ENCODE measurements around the gene ECI2.
A peak's percentile ranks its signal among the peaks of the same experiment; 100 is the strongest.
"Not testable (repeated sequence)": the region's sequence is repeated elsewhere in the genome, so short reads cannot be mapped to it uniquely, and the experiment has no call there.

ECI2 gene

DNA sequence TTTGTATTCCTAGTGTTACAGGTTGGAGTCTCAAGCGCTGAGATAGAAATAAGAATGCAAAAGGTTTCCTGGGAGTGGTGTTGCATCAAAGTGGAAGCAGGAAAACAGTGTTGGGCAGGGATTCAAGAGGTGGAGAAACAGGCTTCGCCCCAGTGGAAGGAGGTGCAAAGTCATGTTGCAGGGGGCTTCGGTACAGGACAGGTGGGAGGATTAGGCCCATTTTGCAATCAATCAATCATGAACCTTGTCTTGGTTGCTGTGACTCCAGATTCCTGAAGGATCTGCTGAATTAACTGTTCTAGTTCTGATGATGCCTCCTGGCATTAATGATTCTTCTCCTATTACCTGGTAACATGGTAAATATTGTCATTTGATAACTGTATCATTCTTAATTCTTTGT, 34.1 kb downstream of the ECI2 start:
- no peak for DNase-seq (ENCODE audit: low read depth)

DNA sequence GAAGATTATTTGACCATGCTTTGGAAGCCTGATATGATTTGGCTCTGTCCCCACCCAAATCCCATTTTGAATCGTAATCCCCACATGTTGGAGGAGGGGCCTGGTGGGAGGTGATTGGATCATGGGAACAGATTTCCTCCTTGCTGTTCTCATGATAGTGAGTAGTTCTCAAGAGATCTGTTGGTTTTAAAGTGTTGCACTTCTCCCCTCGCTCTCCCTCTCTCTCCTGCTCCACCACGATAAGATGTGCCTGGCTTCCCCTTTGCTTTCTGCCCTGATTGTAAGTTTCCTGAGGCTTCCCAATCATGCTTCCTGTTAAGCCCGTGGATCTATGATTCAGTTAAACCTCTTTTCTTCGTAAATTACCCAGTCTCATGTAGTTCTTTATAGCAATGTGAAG, 34.7 kb downstream of the ECI2 start:
- DNase-seq (ENCODE audit: low read depth), result no peak

DNA sequence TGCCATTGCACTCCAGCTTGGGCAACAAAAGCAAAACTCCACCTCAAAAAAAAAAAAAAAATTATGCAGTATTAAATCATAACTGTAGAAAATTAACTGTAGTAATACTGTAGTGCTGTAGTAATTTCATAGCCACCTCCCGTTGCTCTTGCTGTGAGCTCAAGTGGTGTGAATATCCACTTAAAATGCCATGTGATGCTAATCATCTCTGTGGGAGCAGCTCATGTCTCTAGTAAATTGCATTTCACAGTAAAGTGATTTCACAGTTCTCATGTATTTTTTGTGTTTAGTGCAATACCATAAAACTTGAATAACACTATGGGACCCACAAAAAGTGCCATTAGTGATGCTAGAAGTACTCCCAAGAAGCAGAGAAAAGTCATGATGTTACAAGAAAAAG, 42.1 kb downstream of the ECI2 start:
- DNase-seq (ENCODE audit: low read depth), result no peak

DNA sequence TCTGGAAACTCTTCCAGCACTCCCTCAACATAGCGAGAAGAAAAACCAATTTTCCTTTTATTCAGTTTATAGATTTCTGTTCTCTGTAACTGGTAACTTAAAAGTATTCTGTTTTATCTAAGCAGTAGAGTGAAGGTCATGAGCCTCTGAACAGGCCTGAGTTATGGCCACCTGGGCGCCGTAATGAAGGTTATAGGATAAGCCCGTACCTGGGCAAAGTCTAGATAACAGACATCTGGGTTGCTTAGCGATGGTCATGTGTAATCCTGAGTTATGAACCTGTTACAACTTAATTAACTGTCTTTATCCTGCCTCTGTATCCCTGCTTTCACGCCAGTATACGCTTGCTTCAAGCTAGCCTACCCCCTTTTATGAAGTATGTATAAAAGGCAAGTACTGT, 43.4 kb downstream of the ECI2 start:
- no peak for DNase-seq (ENCODE audit: low read depth)

DNA sequence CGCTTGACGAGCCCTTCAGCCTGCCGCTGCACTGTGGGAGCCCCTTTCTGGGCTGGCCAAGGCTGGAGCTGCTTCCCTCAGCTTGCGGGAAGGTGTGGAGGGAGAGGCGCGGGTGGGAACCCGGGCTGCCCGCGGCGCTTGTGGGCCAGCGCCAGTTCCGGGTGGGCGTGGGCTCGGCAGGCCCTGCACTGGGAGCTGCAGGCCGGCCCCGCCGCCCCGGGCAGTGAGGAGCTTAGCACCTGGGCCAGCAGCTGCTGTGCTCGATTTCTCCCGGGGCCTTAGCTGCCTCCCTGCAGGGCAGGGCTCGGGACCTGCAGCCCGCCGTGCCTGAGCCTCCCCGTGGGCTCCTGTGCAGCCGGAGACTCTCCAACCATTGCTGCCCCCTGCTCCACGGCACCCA, 45.3 kb downstream of the ECI2 start:
- DNase-seq (ENCODE audit: low read depth), result not testable (repeated sequence)

DNA sequence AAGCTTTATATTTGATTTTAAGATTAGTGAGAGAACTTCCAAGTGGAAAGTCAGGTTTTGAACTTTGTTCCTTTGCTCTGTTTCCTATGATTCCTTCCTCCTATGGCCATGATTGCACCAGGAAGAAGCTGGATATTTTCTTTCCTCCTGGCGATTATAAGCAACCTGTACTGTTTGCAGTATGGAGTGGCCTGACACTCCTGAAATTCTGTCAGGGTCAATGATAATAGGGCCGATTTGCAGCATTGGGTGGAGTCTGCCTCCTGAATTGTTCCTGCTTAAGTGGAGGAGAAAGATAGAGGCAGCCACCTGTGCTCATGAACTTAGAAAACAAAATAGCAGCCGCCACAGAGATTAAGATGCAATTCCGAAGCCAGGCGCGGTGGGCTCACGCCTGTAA, 46.7 kb downstream of the ECI2 start:
- DNase-seq (ENCODE audit: low read depth), result no peak

DNA sequence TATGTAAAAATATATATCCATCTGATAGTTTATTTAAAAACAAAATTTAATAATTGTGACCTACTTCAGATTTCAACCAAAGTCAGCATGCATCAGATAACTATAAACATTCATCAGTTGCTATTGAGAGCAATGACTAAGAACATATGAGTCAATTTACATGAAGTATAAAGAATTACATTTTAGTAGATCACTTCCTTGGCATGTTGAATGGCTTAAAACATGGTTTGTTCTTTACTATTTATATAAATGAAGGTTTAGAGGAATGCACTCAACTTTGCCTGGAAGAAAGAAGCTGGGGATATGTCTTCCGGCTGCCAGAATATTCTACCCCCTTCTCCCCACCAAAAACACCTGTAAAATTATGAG, 50.1 kb downstream of the ECI2 start:
- peak; percentile 44 for DNase-seq (ENCODE audit: low read depth)

DNA sequence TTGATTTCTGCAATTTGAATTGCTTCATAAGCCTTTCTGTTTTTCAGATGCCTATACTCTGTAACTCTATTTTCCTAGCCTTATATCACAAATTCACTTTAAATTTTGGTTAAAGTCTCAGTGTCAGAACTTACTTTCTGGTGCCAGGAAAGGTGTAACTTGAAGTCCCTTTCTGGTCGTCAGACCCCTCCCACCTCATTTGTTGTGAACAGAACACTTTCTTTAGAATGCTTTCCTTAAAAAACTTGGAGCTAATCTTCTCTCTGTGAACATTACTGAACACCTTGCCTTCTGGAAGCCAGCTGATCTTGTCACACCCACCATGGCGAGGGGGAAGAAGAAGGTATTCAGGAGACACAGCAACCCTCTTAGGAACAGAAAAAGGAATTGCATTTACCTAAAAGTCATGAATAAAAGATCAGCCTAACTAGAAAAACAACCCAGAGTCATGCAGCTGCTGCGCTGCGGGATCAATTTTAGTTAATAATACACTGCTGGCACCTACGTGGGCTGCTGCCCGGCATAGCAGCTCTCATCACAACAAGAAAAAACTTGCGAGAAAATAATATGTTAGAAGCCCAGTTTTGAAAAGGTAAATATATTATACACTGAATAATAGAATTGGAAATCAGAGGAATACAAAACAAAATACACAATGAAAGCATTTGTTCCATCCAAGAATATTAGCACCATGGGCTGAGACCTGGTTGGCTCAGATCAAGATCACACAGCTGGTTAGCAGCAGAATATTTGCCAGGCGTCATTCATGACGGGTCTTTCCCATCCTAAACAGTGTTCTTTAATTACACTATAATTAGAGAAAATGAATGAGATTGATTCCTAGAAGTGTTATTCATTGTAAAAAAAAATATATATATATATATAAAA, 50.7 kb downstream of the ECI2 start:
- no peak for DNase-seq (ENCODE audit: low read depth)

DNA sequence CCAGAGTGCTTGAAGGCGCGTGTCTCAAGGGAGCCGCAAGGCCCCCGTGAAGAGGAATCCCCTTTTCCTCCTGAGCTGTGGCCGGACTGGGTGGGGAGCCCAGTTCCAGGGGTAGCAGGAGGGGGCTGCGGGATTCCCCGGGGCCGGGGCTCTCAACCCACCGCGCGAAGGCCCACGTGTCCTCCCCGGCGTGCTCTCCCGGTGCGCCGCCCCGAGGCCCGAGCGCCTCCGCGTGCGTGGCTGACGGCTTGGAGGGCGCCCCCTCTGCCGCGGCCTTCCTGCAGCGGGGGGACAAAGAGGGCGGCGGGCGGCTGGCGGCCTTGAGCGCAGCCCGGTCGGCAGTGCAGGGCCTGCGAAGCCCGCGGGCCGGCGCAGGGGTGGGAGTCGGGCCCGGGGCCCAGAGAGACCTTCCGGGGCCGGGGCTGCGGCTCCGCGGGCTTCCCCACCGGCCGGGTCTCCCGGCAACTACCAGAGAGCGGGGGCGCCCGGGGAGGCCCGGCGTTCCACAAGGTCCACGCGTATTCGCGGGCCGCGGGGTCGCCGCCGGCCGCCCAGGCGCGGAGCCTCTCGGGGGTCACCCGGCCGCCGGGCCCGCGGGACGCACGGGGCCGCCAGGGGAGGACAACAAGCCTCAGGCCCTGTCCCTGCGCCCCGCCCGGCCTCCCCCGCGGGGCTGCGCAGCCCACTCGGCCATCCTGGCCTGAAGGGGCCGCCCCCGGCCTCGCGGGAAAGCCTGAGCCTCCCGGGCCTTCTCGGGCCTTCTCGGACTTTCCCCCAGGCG, 56.5 kb downstream of the ECI2 start, which contains the start of gene FAM217A:
Gene FAM217A (minus strand): TSS at position 447 of the 781 bp plus-strand sequence. CDS start 1,723 bp downstream, outside the sequence.
- no peak for DNase-seq (ENCODE audit: low read depth)

DNA sequence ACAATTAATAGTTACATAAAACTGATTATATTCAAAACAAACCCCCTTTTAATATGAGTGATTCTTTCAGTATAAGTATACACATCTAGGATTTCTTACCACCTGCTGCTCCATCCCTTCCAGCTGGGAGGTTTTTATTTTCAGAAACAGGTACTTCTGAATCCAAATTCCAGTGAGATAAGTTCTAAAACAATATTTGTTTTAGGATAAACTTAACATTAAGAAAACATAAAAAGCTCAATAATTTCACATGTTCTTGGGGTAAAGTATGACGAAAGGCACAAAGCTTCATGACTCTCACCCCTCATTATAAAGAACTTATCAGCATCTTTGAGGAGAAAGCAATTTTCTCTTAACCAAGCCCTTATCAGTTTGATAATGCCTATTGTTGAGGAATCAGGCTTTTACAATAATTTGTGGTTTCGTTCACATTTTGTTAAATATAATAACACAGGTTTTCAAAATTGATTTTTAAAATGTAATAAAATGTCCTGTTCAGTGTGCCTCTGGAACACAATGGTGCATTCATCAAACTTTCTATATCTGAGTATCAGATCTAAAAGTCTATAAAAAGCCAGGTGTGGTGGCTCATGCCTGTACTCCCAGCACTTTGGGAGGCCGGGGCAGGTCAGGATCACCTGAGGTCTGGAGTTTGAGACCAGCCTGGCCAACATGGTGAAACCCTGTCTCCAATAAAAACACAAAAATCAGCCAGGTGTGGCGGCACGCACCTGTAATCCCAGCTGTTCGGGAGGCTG, 60.7 kb downstream of the ECI2 start:
- DNase-seq (ENCODE audit: low read depth), result no peak

DNA sequence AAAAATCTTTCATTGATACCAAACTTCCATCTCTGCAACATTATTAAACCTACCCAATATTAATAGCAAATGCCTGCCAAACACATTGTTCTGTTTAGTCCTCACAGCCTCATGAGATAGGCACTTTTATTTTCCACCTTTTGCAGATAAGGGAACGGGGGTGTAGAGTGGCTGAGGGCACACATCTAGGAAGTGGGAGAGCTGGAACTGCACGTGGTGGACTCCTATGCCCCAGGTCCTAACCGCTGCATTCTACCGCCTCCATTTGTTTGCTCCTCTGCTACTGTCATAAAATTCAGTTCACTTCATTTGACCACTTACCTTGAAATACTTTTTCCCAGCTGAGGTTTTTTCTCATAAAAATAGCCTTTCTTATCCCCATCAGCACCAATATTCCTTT, 64.0 kb downstream of the ECI2 start:
- no peak for DNase-seq (ENCODE audit: low read depth)

DNA sequence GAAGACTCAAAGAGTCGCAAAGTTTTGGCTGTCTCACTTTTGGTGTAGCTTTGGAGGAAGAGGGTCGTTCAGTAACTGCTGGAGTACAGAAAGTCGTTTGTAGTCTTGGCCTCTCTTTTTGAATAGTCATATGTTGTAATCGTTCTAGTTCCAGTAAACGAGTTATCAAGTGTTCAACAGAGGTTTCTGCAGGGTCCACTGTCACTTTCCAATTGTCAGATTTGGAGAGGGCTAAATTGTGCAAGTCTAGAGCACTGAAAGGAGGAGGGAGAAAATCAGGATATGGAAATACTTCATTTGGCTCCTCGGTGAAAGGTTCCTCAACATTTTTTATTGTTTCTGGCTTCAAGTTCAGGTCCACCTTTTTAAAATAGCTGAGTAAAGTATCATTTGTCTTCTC, 66.2 kb downstream of the ECI2 start:
- no peak for DNase-seq (ENCODE audit: low read depth)

DNA sequence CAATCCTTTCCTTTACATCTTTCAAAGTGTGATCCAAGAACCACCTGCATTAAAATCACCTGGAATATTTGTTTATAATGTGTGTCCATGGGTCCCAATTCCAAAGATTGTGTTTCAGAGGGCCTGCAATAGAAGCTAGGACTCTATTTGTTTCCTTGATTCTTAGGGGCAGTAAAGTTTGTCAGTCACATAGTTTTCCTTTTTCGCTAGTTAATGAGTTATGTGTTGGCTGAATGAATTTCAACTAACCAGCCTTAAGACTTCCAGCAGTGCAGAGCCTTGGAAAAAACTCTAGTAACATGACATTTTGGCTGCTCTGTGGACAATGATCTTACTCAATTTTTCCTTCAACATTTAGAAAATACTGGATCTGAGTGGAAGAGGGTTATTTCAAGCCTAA, 67.7 kb downstream of the ECI2 start:
- no peak for DNase-seq (ENCODE audit: low read depth)

DNA sequence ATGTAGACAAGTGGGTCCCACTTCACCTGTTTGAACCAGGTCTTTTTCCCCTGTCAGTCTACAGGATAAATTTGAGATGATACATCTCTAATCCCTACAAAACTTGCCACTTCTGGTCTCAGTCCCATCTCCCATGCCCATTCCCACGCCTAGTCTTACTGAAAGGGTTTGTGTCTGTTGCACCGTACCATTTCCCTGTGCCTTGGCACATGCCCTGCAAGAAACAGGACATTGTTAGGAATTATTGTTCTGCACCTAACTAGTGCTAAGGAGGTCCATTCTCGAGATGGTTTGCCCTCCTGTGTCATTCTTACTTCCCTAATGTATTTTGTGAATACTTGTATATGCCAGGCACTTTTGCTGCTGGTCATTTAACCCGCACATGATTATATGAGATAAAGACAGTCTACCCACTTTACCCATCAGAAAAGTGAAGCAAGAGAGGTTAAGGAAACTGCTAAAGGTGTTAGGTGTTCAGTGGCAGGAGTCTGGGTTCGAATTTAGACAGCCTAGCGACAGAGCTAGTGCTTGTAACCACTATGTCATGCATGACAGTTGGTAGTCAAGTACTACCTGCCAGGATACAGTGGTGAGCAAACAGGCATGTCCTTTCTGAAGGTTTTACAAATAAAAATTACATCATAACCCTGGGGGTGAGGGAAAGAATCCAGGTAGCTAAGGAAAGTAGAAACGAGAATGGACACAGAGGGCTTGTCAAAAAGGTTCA, 69.2 kb downstream of the ECI2 start:
- DNase-seq (ENCODE audit: low read depth), result no peak
